ENCODE results near the gene PGAP2.

DNA sequence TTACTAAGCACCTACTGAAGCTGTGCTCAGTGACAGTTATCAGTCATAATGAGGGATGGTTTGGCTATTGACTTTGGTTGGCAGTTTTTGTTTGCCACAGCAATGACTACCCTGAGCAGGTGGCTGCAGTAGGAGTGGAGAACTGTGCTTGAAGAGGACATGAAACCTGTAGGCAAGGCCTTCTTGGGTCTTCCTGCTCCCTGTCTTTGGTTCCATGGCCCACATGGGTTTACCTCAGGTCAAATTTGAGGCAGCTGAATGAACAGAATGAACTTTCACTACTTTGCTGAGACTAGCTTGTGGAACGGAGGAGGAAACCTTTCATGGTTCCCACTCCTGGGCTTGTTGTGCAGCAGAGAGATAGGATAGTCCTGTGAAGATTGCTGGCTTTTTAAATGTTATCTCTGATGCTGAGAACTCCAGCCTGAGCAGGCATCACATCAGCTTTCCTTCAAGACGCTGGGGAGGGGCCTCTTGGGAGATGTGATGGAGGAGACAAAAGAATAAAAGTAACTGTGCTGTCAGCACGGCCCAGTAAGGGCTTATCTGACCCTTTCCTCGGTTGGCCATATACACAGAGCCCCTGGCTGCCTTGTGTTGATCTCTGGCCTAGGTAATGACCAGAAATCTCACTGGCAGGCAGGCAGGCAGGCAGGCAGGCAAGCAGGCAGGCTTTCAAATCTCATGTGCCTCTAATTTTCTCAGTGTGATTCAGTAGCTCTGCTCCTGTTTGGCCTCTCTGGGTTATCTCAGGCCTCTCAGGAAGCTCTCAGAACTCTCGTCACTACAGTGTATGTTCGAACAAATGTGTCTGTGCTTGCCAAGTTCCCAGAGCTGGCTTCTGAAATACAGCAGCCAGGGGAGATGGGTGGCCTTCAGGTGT is 59.1 kb downstream of the PGAP2 start:
- TF ChIP-seq, protein P1, sequence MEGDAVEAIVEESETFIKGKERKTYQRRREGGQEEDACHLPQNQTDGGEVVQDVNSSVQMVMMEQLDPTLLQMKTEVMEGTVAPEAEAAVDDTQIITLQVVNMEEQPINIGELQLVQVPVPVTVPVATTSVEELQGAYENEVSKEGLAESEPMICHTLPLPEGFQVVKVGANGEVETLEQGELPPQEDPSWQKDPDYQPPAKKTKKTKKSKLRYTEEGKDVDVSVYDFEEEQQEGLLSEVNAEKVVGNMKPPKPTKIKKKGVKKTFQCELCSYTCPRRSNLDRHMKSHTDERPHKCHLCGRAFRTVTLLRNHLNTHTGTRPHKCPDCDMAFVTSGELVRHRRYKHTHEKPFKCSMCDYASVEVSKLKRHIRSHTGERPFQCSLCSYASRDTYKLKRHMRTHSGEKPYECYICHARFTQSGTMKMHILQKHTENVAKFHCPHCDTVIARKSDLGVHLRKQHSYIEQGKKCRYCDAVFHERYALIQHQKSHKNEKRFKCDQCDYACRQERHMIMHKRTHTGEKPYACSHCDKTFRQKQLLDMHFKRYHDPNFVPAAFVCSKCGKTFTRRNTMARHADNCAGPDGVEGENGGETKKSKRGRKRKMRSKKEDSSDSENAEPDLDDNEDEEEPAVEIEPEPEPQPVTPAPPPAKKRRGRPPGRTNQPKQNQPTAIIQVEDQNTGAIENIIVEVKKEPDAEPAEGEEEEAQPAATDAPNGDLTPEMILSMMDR (IDR thresholded peaks at IDR 0.05): no peak
- no peak for TF ChIP-seq POLR2AphosphoS5 (IDR thresholded peaks at IDR 0.05)
